ENCODE measurements around the gene LGALS1. TPM values are rescaled to one million over a fixed set of nuclear protein-coding genes. Genes with fewer than 3 reads are reported as not detected.
"Not testable (repeated sequence)": the region's sequence is repeated elsewhere in the genome, so short reads cannot be mapped to it uniquely, and the experiment has no call there.

LGALS1 gene
- total and polyA plus RNA-seq, 3 donors from 2014 or later: 466 to 960 (median 681) TPM

DNA sequence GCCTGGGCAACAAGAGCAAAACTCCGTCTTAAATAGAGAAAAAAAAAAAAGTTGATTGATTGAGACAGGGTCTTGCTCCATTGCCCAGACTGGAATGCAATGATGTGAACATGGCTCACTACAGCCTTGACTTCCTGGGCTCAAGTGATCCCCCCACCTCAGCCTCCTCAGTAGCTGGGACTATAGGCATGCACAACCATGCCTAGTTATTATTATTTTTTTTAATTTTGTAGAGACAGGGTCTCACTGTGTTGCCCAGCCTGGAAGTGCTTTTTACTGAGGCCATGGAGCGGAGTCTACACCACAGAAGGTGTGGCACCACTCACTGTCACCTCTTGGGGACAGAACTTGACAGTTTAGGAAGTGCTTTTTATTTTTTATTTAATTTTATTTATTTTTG, 39.2 kb downstream of the LGALS1 start:
- 95 to 98% methylated on average over 2 of the region's 2 CpGs for WGBS, 2 donors
- no peak overlapping the region for H3K4me3 ChIP-seq
- no peaks in the 10 kb centered on the region for H3K9me3 ChIP-seq
- intact Hi-C loops (cut with DNase I; ENCODE audit: low total_unique reads): no loop called here
- H3K27ac ChIP-seq: no peak overlapping the region
- no peaks in the 10 kb centered on the region for H3K4me1 ChIP-seq
- no peaks in the 10 kb centered on the region for H3K27me3 ChIP-seq
- DNase-seq: no peak
- TF ChIP-seq, protein P1, sequence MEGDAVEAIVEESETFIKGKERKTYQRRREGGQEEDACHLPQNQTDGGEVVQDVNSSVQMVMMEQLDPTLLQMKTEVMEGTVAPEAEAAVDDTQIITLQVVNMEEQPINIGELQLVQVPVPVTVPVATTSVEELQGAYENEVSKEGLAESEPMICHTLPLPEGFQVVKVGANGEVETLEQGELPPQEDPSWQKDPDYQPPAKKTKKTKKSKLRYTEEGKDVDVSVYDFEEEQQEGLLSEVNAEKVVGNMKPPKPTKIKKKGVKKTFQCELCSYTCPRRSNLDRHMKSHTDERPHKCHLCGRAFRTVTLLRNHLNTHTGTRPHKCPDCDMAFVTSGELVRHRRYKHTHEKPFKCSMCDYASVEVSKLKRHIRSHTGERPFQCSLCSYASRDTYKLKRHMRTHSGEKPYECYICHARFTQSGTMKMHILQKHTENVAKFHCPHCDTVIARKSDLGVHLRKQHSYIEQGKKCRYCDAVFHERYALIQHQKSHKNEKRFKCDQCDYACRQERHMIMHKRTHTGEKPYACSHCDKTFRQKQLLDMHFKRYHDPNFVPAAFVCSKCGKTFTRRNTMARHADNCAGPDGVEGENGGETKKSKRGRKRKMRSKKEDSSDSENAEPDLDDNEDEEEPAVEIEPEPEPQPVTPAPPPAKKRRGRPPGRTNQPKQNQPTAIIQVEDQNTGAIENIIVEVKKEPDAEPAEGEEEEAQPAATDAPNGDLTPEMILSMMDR (IDR thresholded peaks at IDR 0.05): no peak
- TF ChIP-seq POLR2A (IDR thresholded peaks at IDR 0.05): no peak
- no peaks in the 10 kb centered on the region for H3K36me3 ChIP-seq (ENCODE audit: low read depth, missing control alignments)

DNA sequence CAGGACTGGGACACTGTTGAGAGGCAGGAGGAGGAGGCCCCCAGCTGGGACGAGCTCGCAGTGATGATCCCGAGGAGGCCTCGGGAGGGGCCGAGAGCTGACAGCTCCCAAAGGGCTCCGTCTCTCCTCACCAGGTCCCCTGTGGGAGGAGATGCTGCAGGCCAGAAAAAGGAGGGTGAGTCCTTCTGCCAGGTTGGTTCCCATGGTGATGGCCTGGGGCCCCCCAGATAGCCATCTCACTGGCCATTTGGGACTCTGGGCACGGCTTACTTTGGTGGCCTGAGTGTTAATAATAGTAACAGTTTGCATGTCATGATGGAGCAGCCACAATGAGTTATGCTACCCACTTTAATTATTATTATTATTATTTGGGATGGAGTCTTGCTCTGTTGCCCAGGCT, 40.3 kb downstream of the LGALS1 start:
- no peak for DNase-seq
- no peak overlapping the region for H3K4me3 ChIP-seq
- H3K9me3 ChIP-seq: no peaks in the 10 kb centered on the region
- TF ChIP-seq, protein P1 (IDR thresholded peaks at IDR 0.05): no peak
- TF ChIP-seq POLR2A (IDR thresholded peaks at IDR 0.05): no peak
- intact Hi-C loops (cut with DNase I; ENCODE audit: low total_unique reads): no loop called here
- WGBS, 2 donors: 70 to 84% methylated on average over 7 of the region's 7 CpGs
- no peaks in the 10 kb centered on the region for H3K36me3 ChIP-seq (ENCODE audit: low read depth, missing control alignments)
- no peaks in the 10 kb centered on the region for H3K27me3 ChIP-seq
- H3K27ac ChIP-seq: no peak overlapping the region
- H3K4me1 ChIP-seq: no peaks in the 10 kb centered on the region

DNA sequence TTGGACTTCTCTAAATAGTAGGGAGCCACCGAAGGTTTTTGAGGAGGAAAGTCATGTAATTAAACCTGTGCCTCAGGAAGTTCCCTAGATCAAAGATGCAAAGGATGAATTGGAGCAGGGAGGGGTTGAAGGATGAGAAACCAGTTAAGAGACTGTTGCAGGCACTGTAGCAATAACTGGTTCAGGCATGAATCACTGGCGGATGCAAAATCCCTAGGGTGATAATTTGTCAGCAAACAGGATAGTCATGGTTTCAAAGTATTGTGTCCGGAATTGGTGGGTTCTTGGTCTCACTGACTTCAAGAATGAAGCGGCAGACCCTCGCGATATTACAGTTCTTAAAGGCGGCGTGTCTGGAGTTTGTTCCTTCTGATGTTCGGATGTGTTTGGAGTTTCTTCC, 41.3 kb downstream of the LGALS1 start:
- H3K4me1 ChIP-seq: no peaks in the 10 kb centered on the region
- H3K27me3 ChIP-seq: no peaks in the 10 kb centered on the region
- TF ChIP-seq POLR2A (IDR thresholded peaks at IDR 0.05): no peak
- TF ChIP-seq, protein P1 (IDR thresholded peaks at IDR 0.05): no peak
- H3K36me3 ChIP-seq (ENCODE audit: low read depth, missing control alignments): no peaks in the 10 kb centered on the region
- no peaks in the 10 kb centered on the region for H3K9me3 ChIP-seq
- intact Hi-C loops (cut with DNase I; ENCODE audit: low total_unique reads): no loop called here
- 90 to 95% methylated on average over 9 of the region's 9 CpGs for WGBS, 2 donors
- H3K4me3 ChIP-seq: no peak overlapping the region
- no peak overlapping the region for H3K27ac ChIP-seq
- no peak for DNase-seq

DNA sequence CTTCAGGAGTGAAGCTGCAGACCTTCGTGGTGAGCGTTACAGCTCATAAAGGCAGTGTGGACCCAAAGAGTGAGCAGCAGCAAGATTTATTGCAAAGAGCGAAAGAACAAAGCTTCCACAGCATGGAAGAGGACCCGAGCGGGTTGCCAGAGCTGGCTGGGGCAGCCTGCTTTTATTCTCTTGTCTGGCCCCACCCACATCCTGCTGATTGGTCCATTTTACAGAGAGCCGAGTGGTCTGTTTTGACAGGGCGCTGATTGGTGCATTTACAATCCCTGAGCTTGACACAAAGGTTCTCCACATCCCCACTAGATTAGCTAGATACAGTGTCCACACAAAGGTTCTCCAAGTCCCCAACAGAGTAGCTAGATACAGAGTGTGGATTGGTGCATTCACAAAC, 41.8 kb downstream of the LGALS1 start:
- H3K4me1 ChIP-seq; H3K27me3 ChIP-seq; intact Hi-C loops (cut with DNase I; ENCODE audit: low total_unique reads); H3K36me3 ChIP-seq (ENCODE audit: low read depth, missing control alignments); H3K9me3 ChIP-seq; H3K27ac ChIP-seq: not testable (repeated sequence)
- WGBS, 2 donors: 77 to 83% methylated on average over 7 of the region's 7 CpGs
- peak; percentile 33 for DNase-seq
- peak overlapping the region in 1 of 2 donors; percentile 39 for H3K4me3 ChIP-seq

DNA sequence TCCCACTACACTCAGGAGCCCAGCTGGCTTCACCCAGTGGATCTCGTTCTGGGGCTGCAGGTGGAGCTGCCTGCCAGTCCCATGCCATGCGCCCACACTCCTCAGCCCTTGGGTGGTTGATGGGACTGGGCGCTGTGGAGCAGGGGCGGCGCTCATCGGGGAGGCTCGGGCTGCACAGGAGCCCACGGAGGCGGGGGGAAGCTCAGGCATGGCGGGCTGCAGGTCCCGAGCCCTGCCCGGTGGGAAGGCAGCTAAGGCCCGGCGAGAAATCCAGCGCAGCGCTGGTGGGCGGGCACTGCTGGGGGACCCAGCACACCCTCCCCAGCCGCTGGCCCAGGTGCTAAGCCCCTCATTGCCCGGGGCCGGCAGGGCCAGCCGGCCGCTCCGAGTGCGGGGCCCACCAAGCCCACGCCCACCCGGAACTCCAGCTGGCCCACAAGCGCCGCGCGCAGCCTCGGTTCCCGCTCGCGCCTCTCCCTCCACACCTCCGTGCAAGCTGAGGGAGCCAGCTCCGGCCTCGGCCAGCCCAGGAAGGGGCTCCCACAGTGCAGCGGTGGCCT, 42.4 kb downstream of the LGALS1 start:
- H3K4me3 ChIP-seq: peak overlapping the region in 1 of 2 donors; percentile 39
- H3K4me1 ChIP-seq; H3K36me3 ChIP-seq (ENCODE audit: low read depth, missing control alignments); H3K9me3 ChIP-seq; H3K27me3 ChIP-seq; H3K27ac ChIP-seq; intact Hi-C loops (cut with DNase I; ENCODE audit: low total_unique reads); DNase-seq: not testable (repeated sequence)
- 65 to 85% methylated on average over 17 to 32 of the region's 38 CpGs for WGBS, 2 donors

DNA sequence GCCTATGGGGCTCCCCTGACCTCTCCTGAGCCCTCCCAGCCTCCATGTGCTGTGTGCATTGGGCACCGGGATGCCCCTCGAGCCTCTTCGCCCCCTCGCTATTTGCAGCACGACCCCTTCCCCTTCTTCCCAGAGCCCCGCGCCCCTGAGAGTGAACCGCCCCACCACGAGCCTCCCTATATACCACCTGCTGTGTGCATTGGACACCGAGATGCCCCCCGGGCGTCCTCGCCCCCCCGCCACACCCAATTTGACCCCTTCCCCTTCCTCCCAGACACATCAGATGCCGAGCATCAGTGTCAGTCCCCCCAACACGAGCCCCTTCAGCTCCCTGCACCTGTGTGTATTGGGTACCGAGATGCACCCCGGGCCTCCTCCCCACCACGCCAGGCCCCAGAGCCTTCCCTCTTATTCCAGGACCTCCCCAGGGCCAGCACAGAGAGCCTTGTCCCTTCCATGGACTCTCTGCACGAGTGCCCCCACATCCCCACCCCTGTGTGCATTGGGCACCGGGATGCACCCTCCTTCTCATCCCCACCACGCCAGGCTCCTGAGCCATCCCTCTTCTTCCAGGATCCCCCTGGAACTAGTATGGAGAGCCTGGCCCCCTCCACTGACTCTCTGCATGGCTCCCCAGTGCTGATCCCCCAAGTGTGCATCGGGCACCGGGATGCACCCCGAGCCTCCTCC, 50.3 kb downstream of the LGALS1 start:
- Histone ChIP-seq H3K9me3 (no peaks in the 10 kb centered on the region), H3K4me1 (peaks cover 8% of the 10 kb centered on the region), H3K4me3 (no peak overlapping the region), H3K27ac (no peak overlapping the region), H3K27me3 (no peaks in the 10 kb centered on the region), H3K36me3 (ENCODE audit: low read depth, missing control alignments) (no peaks in the 10 kb centered on the region)
- no peak for DNase-seq
- TF ChIP-seq POLR2A (IDR thresholded peaks at IDR 0.05): no peak
- TF ChIP-seq, protein P1 (IDR thresholded peaks at IDR 0.05): no peak
- 93 to 96% methylated on average over 22 to 25 of the region's 25 CpGs for WGBS, 2 donors
- intact Hi-C loops (cut with DNase I; ENCODE audit: low total_unique reads): no loop called here

Measured in testis (tissue), 3 donors.